SU-DHL-6 (cell line): Measurements from ENCODE around the gene PI16.

Source experiments
- CTCF ChIP-seq: fragments of 200-600 bp; sonication (generic); IDR thresholded peaks from one replicate; pipeline ENCODE4 v1.5.1; 2017; ENCODE audit warnings: antibody characterized with exemption, mild to moderate bottlenecking, low read length, moderate library complexity; ENCODE audit not compliant: insufficient read depth, poor library complexity, severe bottlenecking
- EZH2phosphoT487 ChIP-seq: fragments of 200-600 bp; sonication (generic), shearing (Covaris generic); conservative IDR thresholded peaks from 2 replicates; pipeline ENCODE4 v1.6.1; 2018; ENCODE audit warnings: mild to moderate bottlenecking, antibody characterized with exemption, low read length, moderate library complexity, mixed read lengths

- no peak for TF ChIP-seq CTCF
- no peak for TF ChIP-seq EZH2phosphoT487
Measured at GRCh38 chr6:36963451-36964290, 9.1 kb downstream of the PI16 start.
